ENCODE measurements around the gene POT1.

DNA sequence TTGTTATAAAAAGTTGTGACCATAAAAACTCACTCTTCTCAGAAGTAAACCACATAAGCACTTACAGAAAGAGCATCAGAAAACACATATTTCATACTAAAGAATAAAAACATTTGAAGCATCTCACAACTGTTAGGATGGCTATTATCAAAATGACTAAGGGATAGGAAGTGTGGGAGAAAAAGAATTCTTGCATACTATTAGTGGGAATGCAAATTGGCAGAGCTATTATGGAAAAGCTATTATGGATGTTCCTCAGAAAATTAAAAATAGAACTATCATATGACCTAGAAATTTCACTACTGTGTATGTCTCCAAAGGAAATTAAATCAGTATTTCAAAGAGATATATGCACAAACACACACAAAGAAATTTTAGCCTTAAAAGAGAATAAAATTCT is 25.2 kb upstream of the POT1 start:
- TF ChIP-seq, protein P1, sequence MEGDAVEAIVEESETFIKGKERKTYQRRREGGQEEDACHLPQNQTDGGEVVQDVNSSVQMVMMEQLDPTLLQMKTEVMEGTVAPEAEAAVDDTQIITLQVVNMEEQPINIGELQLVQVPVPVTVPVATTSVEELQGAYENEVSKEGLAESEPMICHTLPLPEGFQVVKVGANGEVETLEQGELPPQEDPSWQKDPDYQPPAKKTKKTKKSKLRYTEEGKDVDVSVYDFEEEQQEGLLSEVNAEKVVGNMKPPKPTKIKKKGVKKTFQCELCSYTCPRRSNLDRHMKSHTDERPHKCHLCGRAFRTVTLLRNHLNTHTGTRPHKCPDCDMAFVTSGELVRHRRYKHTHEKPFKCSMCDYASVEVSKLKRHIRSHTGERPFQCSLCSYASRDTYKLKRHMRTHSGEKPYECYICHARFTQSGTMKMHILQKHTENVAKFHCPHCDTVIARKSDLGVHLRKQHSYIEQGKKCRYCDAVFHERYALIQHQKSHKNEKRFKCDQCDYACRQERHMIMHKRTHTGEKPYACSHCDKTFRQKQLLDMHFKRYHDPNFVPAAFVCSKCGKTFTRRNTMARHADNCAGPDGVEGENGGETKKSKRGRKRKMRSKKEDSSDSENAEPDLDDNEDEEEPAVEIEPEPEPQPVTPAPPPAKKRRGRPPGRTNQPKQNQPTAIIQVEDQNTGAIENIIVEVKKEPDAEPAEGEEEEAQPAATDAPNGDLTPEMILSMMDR (optimal IDR thresholded peaks at IDR 0.05 in 1 of 3, IDR thresholded peaks at IDR 0.05 in 1 of 3, conservative IDR thresholded peaks at IDR 0.05 in 1 of 3; ENCODE audit: extremely low read depth in 1 of 3, insufficient read depth in 2 of 3, low read length in 3 of 3), result no peak
- TF ChIP-seq EZH2 (IDR thresholded peaks at IDR 0.05; ENCODE audit: low read length), result no peak

Data from keratinocyte (primary cell).